Tibial nerve (tissue), 4 donors: Measurements from ENCODE around the gene MPHOSPH10.

Experiments used
- CTCF ChIP-seq, 5 experiments: fragments of 200-600 bp in 3 of 5; fragments of 450-650 bp in 2 of 5; sonication (generic) in 3 of 5; IDR thresholded peaks; one replicate each; pipeline ENCODE4 v1.5.1; 2016 to 2019; ENCODE audit warnings: antibody characterized with exemption in 5 of 5, mild to moderate bottlenecking in 3 of 5, moderate library complexity in 2 of 5
- EP300 ChIP-seq, 2 donors: sonication (generic); formaldehyde crosslinking; IDR thresholded peaks; one replicate each; pipeline ENCODE4 v1.6.1; 2017; ENCODE audit warnings: antibody characterized with exemption in 2 of 2, mild to moderate bottlenecking in 1 of 2
- POLR2A ChIP-seq, 2 donors: fragments of 450-650 bp; IDR thresholded peaks; one replicate each; pipeline ENCODE4 v1.6.1; 2017; ENCODE audit warnings: antibody characterized with exemption in 2 of 2, mild to moderate bottlenecking in 2 of 2, moderate library complexity in 2 of 2

GRCh38 chr2:71156573-71156972, 26.1 kb downstream of the MPHOSPH10 start:
- TF ChIP-seq CTCF (IDR thresholded peaks at IDR 0.05), result no peak
- no peak for TF ChIP-seq POLR2A (IDR thresholded peaks at IDR 0.05)
- no peak for TF ChIP-seq EP300 (IDR thresholded peaks at IDR 0.05)
